RCC 7860 (cell line): ENCODE data around the gene DISC1.

Experiments used
- DNase-seq: peaks from one replicate; pipeline ENCODE4 v3.0.0-alpha.2; 2015; ENCODE audit warnings: low spot score
- FAIRE-seq: peaks from 2 replicates; lab custom pipeline; 2012; peaks lifted over from hg19 to GRCh38; lab: Jason Lieb, UNC

Gene DISC1

GRCh38 chr1:232057896-232058274 is 431.3 kb downstream of the DISC1 start:
- DNase-seq = no peak
- FAIRE-seq = no peak

GRCh38 chr1:232059726-232060374 is 433.3 kb downstream of the DISC1 start:
- no peak for DNase-seq
- FAIRE-seq = no peak

- DNase-seq = no peak
- FAIRE-seq = no peak
Measured at GRCh38 chr1:232062967-232063366, 436.4 kb downstream of the DISC1 start.

- no peak for FAIRE-seq
- no peak for DNase-seq
Measured at GRCh38 chr1:232066521-232066920, 439.9 kb downstream of the DISC1 start.

- FAIRE-seq (no peak), DNase-seq (no peak)
Measured at GRCh38 chr1:232074265-232074664, 447.7 kb downstream of the DISC1 start.

- no peak for FAIRE-seq
- no peak for DNase-seq
Measured at GRCh38 chr1:232077809-232078208, 451.2 kb downstream of the DISC1 start.

GRCh38 chr1:232084584-232085223 is 458.1 kb downstream of the DISC1 start:
- DNase-seq (no peak), FAIRE-seq (no peak)

- no peak for DNase-seq
- FAIRE-seq = no peak
Measured at GRCh38 chr1:232090816-232091215, 464.2 kb downstream of the DISC1 start.
